HUES6 (cell line): Measurements from ENCODE around the gene TEX2.

ENCODE experiments used
- H3K27ac ChIP-seq: 2 replicates; pipeline ENCODE4 v1.7.0; 2013; ENCODE audit warnings: low read depth, mild to moderate bottlenecking, low read length, inconsistent platforms
- H3K27me3 ChIP-seq: 2 replicates; pipeline ENCODE4 v1.6.1; 2013; ENCODE audit warnings: low read length; ENCODE audit not compliant: control insufficient read depth, insufficient read depth
- H3K36me3 ChIP-seq: 2 replicates; pipeline ENCODE4 v1.6.1; 2013; ENCODE audit warnings: low read length; ENCODE audit not compliant: control insufficient read depth, insufficient read depth
- H3K4me1 ChIP-seq: 2 replicates; pipeline ENCODE4 v1.6.1; 2013; ENCODE audit warnings: low read length; ENCODE audit not compliant: control insufficient read depth, insufficient read depth
- H3K4me3 ChIP-seq: 2 replicates; pipeline ENCODE4 v1.5.1; 2013; ENCODE audit warnings: low read depth, low read length
- H3K9ac ChIP-seq: one replicate; pipeline ENCODE4 v1.6.1; 2013; ENCODE audit warnings: mild to moderate bottlenecking, low read length
- H3K9me3 ChIP-seq: 2 replicates; pipeline ENCODE4 v1.6.1; 2013; ENCODE audit warnings: low read depth, low read length; ENCODE audit not compliant: control insufficient read depth, insufficient read depth

Gene TEX2

GRCh38 chr17:64155751-64156544, 107.1 kb downstream of the TEX2 start:
- Histone ChIP-seq H3K4me1 (peaks cover 9% of the 10 kb centered on the region; the same call in 1 of the 2 replicates), H3K36me3 (peaks cover 9% of the 10 kb centered on the region), H3K9me3 (no peaks in the 10 kb centered on the region), H3K27ac (no peak overlapping the region), H3K27me3 (no peaks in the 10 kb centered on the region), H3K9ac (no peak overlapping the region), H3K4me3 (no peak overlapping the region)

GRCh38 chr17:64155129-64155528, 107.9 kb downstream of the TEX2 start:
- Histone ChIP-seq H3K9ac (no peak overlapping the region), H3K27me3 (no peaks in the 10 kb centered on the region), H3K27ac (no peak overlapping the region), H3K4me1 (peaks cover 9% of the 10 kb centered on the region; the same call in 1 of the 2 replicates), H3K36me3 (peaks cover 9% of the 10 kb centered on the region), H3K4me3 (no peak overlapping the region), H3K9me3 (no peaks in the 10 kb centered on the region)

GRCh38 chr17:64154717-64155116, 108.3 kb downstream of the TEX2 start:
- no peak overlapping the region for H3K27ac ChIP-seq
- H3K9ac ChIP-seq = no peak overlapping the region
- no peak overlapping the region for H3K4me3 ChIP-seq
- H3K4me1 ChIP-seq = peaks cover 9% of the 10 kb centered on the region; the same call in 1 of the 2 replicates
- H3K36me3 ChIP-seq = peaks cover 9% of the 10 kb centered on the region
- H3K9me3 ChIP-seq = no peaks in the 10 kb centered on the region
- H3K27me3 ChIP-seq = no peaks in the 10 kb centered on the region

GRCh38 chr17:64154313-64154695, 108.8 kb downstream of the TEX2 start:
- peaks cover 8% of the 10 kb centered on the region; the same call in 1 of the 2 replicates for H3K4me1 ChIP-seq
- H3K9me3 ChIP-seq = no peaks in the 10 kb centered on the region
- H3K4me3 ChIP-seq = no peak overlapping the region
- H3K9ac ChIP-seq = no peak overlapping the region
- H3K27ac ChIP-seq = no peak overlapping the region
- H3K27me3 ChIP-seq = no peaks in the 10 kb centered on the region
- H3K36me3 ChIP-seq = peaks cover 9% of the 10 kb centered on the region

- Histone ChIP-seq H3K4me1 (peaks cover 4% of the 10 kb centered on the region; the same call in 1 of the 2 replicates), H3K27ac (no peak overlapping the region), H3K36me3 (peaks cover 9% of the 10 kb centered on the region), H3K4me3 (no peak overlapping the region), H3K27me3 (no peaks in the 10 kb centered on the region), H3K9ac (no peak overlapping the region), H3K9me3 (no peaks in the 10 kb centered on the region)
Observed at GRCh38 chr17:64153565-64154312, 109.3 kb downstream of the TEX2 start.

- H3K9ac ChIP-seq = no peak overlapping the region
- H3K9me3 ChIP-seq = no peaks in the 10 kb centered on the region
- H3K27ac ChIP-seq = no peak overlapping the region
- no peak overlapping the region for H3K4me3 ChIP-seq
- no peaks in the 10 kb centered on the region for H3K27me3 ChIP-seq
- peaks cover 5% of the 10 kb centered on the region; the same call in 1 of the 2 replicates for H3K4me1 ChIP-seq
- peaks cover 9% of the 10 kb centered on the region for H3K36me3 ChIP-seq
Observed at GRCh38 chr17:64152428-64153125, 110.5 kb downstream of the TEX2 start.

- no peaks in the 10 kb centered on the region for H3K9me3 ChIP-seq
- peaks cover 15% of the 10 kb centered on the region; the same call in 1 of the 2 replicates for H3K4me1 ChIP-seq
- no peak overlapping the region for H3K4me3 ChIP-seq
- no peak overlapping the region for H3K9ac ChIP-seq
- H3K27ac ChIP-seq = no peak overlapping the region
- peaks cover 23% of the 10 kb centered on the region for H3K36me3 ChIP-seq
- H3K27me3 ChIP-seq = no peaks in the 10 kb centered on the region
Observed at GRCh38 chr17:64151016-64151368, 112.1 kb downstream of the TEX2 start.

- Histone ChIP-seq H3K4me1 (peaks cover 15% of the 10 kb centered on the region; the same call in 1 of the 2 replicates), H3K9ac (no peak overlapping the region), H3K9me3 (no peaks in the 10 kb centered on the region), H3K27me3 (no peaks in the 10 kb centered on the region), H3K36me3 (peaks cover 23% of the 10 kb centered on the region), H3K4me3 (no peak overlapping the region), H3K27ac (no peak overlapping the region)
Observed at GRCh38 chr17:64150237-64151015, 112.6 kb downstream of the TEX2 start.

GRCh38 chr17:64149196-64149595, 113.9 kb downstream of the TEX2 start:
- no peak overlapping the region for H3K4me3 ChIP-seq
- no peaks in the 10 kb centered on the region for H3K27me3 ChIP-seq
- no peak overlapping the region for H3K27ac ChIP-seq
- peaks cover 15% of the 10 kb centered on the region; the same call in 1 of the 2 replicates for H3K4me1 ChIP-seq
- peaks cover 23% of the 10 kb centered on the region for H3K36me3 ChIP-seq
- no peak overlapping the region for H3K9ac ChIP-seq
- H3K9me3 ChIP-seq = no peaks in the 10 kb centered on the region

- no peaks in the 10 kb centered on the region for H3K9me3 ChIP-seq
- H3K36me3 ChIP-seq = peaks cover 23% of the 10 kb centered on the region
- H3K4me3 ChIP-seq = no peak overlapping the region
- no peak overlapping the region for H3K9ac ChIP-seq
- no peak overlapping the region for H3K27ac ChIP-seq
- H3K4me1 ChIP-seq = peaks cover 15% of the 10 kb centered on the region; the same call in 1 of the 2 replicates
- H3K27me3 ChIP-seq = no peaks in the 10 kb centered on the region
Observed at GRCh38 chr17:64148699-64149098, 114.4 kb downstream of the TEX2 start.
